ENCODE measurements around the gene C16orf95.

GRCh38 chr16:87333101-87333500 is 15.9 kb upstream of the C16orf95 start:
- no peak for TF ChIP-seq GATA3 (IDR thresholded peaks at IDR 0.05; ENCODE audit: low read depth, low read length)
- TF ChIP-seq GATA2 (IDR thresholded peaks at IDR 0.05; ENCODE audit: low read depth, low read length): no peak
